Activated CD8-positive, alpha-beta memory T cell treated with anti-CD3 and anti-CD28 coated beads, Interleukin-2, amount 50 U/mL, for 24 hours (primary cell): ENCODE results near the gene CENPT.
"Not testable (repeated sequence)": the region's sequence is repeated elsewhere in the genome, so short reads cannot be mapped to it uniquely, and the experiment has no call there.

Experiments used
- DNase-seq: peaks from one replicate; pipeline ENCODE4 v3.0.0-alpha.2; 2020; ENCODE audit errors: extremely low read depth

CENPT gene

DNA sequence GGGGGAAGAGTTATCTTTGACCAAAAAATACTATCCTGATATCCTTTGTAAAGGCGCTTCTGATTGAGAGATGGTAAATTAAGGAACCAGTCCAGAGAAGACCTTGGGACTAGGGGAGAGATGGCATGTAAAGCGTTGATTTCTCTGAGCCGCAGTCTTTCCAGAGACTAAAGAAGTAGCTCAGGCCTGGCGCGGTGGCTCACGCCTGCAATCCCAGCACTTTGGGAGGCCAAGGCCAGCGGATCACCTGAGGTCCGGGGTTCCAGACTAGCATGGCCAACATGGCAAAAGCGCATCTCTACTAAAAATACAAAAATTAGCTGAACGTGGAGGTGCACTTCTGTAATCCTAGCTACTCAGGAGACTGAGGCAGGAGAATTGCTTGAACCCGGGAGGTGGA is 625 bp upstream of the CENPT start:
- no peak for DNase-seq

DNA sequence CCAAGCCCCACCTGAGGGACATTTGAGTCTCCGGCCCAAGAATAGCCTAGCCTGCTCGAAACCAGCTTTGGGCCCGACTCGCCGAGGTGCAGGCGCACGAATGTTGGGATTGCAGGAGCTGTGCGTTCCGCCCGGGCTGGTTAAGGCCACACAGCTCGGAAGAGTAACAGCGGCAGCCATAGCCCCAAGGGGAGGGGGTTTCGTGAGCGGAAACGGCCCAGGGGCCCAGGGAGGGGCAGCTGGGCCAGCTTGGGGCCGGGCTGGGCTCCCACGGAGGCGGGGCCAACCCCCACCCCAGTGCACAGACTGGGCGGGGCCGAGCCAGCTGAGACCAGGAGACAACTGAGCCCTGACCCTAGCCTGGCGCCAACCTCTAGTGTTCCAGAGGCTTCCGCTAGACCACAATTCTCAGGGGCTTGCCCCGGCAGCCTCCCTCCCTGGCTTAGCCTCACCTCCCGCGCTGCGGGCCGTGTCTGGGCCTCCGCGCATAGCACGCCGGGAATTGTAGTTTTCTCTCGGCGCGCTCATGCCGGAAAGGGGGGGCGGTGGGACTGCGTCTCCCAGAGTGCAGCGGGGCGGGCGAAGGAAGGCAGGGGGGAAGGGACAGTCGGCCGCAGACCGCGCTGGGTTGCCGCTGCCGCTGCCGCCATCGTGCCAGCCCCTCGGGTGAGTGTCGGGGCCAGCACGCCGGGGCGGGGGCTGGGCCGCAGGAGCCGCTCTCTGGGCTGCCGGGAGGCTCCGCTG is 1.0 kb downstream of the CENPT start, which contains the start of gene NUTF2:
Gene NUTF2 (plus strand): TSS at position 614 of the 744 bp plus-strand sequence. CDS start 18,198 bp downstream, outside the sequence.
- DNase-seq = peak; percentile 87

DNA sequence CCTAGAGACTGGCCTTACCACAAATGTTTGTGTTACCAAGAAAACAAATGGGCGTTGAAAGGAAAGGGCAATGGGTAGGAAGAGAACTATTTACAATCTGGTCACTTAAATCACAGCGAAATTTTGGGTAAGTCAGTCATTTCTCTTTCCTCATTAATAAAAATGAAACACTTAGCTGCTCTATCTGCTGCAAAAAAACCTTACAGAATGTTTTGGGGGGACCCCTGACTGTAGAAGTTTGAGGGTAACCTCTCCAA is 1.5 kb downstream of the CENPT start:
- DNase-seq = no peak

DNA sequence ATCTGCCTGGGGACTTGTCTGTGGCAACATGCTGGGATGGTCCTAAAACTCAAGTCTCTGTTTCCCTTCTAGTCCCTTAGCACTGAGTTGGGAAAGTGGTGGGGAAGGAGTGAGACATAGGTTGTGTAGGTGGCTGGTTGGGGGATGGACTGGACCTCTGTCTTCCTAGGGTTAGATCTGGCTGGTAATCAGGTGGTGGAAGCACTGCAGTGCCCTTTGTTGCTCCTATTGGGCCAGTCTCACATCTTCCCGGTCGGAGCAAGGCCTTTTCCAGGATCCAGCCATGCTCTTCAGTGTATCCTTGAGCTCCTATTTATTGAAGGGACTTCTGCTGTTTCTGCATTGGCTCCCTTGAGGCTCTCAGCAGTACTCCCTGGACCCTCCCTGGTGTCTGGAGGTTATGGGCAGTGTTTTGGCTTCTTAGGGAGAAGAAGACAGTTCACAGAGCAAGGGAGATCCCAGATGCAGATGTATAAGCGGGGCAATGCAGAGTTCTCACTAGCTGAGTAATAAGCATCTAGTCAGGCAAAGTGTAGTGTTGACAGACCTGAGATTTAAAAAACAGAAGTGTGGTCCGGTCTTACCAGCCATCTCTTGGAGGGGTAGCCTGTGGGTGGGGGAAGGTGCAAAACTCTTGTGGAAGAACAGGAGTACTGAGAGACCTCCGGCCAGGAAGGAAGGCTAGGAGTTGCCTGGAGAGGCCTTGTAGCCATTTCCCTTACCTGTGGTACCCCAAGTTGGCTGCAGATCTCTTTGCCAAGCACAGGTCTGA is 2.0 kb downstream of the CENPT start:
- DNase-seq = no peak

DNA sequence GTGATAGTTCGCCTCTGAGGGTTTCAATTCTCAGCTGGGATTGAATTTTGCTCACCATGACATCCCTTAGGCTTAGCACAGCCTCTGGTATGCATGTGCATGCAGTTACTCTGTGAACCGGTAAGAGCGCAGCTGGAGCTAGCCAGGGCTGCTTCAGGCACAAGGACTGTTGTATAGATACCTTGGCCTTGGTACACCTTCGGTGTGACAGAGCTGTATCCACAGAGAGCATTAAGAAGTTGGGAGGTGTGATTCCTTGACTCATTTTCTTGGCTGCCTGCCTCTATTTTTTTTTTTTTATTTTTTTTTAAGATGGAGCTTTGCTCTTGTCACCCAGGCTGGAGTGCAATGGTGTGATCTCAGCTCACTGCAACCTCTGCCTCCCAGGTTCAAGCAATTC is 3.0 kb downstream of the CENPT start:
- no peak for DNase-seq

DNA sequence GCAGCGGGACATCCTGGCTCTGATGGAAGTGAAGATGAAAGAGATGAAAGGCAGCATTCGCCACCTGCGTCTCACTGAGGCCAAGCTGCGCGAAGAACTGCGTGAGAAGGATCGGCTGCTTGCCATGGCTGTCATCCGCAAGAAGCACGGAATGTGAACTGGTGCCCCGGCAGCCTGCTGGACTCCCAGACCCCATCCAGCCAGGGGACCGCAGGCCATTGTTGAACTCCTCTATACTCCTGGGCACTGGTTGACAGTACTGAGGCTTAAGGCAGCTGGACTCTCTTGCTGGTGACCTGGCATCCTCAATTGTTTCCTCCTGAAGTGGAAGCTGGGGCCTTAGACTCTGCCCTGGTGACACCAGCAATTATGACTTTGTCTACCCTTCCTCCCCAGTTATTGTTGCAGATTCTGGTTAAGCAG is 4.1 kb downstream of the CENPT start:
- DNase-seq = no peak

DNA sequence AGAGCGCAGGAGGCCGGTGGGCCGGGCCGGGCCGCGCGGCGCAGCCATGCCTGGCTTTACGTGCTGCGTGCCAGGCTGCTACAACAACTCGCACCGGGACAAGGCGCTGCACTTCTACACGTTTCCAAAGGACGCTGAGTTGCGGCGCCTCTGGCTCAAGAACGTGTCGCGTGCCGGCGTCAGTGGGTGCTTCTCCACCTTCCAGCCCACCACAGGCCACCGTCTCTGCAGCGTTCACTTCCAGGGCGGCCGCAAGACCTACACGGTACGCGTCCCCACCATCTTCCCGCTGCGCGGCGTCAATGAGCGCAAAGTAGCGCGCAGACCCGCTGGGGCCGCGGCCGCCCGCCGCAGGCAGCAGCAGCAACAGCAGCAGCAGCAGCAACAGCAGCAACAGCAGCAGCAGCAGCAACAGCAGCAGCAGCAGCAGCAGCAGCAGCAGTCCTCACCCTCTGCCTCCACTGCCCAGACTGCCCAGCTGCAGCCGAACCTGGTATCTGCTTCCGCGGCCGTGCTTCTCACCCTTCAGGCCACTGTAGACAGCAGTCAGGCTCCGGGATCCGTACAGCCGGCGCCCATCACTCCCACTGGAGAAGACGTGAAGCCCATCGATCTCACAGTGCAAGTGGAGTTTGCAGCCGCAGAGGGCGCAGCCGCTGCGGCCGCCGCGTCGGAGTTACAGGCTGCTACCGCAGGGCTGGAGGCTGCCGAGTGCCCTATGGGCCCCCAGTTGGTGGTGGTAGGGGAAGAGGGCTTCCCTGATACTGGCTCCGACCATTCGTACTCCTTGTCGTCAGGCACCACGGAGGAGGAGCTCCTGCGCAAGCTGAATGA is 4.8 kb downstream of the CENPT start:
- DNase-seq = no peak

DNA sequence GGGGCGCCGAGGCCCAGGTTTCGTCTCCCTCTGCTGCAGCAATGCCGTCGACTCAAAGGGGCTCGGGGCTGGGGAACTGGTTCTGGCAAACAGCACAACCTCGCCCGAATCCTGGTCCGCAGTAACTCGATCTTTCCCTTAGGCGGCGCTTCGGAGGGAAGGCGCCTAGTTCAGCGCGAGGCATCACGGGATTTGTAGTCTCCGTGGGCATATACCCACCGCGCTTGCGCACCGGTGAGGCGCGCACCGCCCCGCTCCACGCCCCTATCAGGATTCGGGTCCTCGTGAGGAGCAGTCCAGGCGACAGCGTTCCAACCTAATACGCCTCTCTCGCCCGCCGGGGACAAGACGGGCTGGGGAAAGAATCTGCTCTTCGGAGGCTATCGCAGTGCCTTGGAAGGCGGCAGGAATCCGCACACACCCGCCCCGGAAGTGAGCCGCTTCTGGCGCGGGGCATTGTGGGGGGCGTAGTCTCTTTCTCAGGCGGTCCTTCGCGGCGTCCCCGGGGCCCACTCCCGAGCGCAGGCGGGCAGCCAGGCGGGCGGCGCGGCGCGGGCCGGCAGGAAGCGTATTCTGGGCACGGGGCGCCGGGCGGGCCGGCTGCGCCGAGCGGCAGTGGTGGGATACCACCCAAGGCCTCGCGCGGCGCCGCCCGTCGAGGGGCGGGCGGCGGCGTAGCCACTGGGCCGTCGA is 5.5 kb downstream of the CENPT start, which contains the start of gene THAP11:
Gene THAP11 (plus strand): TSS at position 505 of the 693 bp plus-strand sequence. CDS start 235 bp downstream, outside the sequence.
- peak; percentile 92 for DNase-seq

DNA sequence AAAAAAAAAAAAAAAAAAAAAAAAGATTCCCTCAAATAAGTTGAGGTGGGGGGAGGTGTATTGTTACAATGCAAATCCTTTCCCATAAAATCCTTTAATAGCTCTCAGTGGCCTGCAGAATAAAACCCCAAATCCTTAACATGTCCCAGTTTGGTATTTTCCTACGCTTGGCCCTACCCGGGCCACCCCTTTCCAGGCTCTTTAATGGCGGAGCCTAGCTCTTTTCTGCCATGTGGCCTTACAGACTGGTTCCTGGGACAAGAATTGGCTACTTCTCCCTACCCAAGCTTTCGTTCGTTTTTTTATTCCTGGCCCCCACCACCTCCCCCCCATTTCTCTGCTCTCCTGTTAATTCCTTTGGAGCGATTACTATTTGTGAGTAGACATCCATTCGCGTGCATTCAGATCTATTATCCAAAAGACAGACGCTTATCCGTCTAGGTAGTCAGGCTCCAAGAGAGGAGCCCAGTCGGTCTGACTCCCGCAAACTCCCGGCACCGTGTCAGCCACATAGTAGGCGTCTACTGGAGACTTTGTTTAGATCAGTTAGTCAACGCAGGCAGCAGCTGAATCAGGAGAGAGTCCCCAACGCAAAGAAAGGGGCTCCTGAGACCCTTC is 6.2 kb downstream of the CENPT start:
- DNase-seq = no peak

DNA sequence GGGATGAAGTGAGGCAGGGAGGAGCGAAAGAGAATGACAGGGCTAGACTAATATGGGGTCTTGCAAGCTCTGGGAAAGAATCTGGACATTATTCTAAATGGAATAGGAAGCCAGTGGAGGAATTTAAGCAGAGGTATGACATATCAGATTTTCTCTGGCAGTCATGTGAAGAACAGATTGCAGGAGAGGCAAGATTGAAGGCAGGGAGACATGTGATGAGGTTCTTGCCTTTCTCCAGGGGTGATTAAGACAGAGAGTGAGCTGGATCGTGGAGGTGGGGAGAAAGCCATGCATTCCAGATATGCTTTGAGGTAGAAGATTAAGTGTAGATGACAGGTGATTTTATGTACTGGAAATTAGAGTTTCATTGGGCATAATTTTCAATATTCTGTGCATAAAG is 9.7 kb downstream of the CENPT start:
- no peak for DNase-seq

DNA sequence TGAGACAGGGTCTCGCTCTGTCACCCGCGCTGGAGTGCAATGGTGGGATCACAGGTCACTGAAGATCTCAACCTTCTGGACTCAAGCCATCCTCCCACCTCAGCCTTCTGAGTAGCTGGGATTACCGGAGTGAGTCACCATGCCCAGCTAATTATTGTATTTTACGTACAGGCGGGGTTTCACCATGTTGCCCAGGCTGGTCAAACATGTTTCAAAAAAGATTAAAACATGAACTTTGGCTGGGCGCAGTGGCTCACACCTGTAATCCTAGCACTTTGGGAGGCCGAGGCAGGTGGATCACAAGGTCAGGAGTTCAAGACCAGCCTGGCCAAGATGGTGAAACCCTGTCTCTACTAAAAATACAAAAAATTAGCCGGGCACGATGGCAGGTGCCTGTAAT is 10.3 kb downstream of the CENPT start:
- not testable (repeated sequence) for DNase-seq

DNA sequence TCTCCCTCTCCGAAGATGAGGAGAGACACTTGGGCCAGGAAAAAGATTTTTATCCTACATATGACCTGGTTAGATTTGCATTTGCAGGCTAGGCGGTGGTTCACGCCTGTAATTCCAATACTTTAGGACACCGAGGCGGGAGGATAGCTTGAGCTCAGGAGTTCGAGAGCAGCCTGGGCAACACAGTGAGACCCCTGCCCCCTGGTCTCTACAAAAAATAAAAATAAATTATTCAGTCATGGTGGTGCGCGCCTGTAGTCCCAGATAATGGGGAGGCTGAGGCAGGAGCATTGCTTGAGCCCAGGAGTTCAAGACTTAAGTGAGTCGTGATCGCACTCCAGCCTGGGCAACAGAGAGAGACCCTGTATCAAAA is 13.3 kb downstream of the CENPT start:
- DNase-seq = no peak

DNA sequence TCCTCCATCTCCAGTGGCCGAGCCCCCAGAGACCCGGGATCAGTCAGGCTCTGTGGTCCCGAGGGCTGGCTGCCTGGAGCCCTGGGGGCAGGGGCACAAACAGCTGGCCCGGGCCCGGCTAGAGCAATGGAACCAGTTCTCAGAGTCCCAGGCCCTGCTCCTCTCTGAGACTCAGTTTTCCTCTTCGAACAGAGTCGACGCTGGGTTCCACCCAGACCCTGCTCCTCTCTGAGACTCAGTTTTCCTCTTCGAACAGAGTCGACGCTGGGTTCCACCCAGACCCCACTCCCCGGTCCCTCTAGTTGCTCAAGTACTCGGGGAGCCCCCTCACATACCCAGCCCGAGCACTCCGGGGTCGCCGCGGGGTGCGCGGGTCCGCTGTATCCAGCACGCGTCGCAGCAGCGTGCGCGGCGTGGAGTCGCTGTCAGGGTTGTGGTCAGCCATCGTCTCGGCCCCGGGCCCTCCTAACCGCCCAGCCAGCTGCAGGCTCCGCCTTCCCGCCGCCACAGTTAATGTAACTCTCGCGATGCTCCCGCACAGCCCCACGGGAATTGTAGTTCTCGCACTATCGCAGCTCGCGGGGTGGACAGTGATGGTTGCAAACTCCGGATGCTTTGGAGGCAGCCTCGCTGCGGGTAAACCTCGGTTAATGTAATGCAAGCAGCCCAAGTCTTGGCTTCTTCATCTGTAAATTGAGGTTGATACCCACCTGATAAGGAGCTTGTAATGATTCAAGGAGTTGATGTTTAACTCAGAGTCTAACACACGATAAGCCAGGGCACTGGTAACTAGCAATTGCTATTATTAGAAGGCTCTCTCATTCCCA is 13.9 kb downstream of the CENPT start:
- peak; percentile 81 for DNase-seq

DNA sequence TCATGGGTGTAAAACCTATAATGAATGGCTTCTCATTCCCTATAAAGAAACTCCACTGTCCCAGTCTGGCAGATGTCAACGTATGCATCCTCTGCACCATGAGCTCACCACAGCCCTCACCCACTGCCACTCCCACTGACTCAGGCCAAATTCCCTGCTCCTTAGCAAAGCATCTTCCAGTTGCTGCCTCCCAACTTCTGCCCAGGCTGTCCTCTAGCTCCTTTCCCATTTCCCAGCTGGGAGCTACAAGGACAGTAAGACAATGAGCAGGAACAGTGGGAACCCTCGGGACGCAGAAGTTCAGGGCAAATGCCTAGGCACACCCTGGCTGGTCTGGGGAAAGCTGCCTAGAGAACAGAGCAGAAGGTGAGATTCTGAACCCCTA is 14.5 kb downstream of the CENPT start:
- no peak for DNase-seq

DNA sequence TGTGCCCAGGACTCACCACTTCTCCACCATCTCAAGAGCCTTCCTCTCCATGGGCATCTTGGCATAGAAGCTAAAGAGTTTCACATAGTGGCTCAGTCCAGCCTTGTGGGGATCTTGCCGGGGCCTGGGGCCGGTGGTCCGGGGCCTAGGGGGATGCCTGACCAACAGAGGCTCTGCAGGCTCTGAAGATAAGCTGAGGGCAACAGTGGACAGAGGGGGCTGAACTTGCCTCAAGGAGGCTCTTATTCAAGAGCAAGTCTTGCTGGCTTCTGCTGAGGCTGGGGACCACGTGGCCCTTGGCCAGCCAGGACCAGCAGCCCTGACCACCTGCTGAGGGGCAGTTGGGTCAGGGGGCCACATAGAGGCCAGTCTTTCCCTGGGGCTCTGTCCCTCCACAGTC is 18.8 kb downstream of the CENPT start:
- DNase-seq = no peak

DNA sequence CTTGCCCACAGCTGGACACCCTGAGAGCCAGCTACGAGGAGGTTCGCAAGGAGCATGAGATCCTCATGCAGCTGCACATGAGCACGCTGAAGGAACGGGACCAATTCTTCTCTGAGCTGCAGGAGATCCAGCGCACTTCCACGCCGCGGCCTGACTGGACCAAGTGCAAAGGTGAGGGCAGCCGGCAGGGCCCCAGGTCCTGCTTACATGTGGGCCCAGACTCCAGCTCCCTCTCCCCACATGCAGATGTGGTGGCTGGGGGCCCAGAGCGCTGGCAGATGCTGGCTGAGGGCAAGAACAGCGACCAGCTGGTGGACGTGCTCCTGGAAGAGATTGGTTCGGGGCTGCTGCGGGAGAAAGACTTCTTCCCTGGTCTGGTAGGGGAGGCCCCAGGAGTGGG is 21.6 kb downstream of the CENPT start:
- no peak for DNase-seq

DNA sequence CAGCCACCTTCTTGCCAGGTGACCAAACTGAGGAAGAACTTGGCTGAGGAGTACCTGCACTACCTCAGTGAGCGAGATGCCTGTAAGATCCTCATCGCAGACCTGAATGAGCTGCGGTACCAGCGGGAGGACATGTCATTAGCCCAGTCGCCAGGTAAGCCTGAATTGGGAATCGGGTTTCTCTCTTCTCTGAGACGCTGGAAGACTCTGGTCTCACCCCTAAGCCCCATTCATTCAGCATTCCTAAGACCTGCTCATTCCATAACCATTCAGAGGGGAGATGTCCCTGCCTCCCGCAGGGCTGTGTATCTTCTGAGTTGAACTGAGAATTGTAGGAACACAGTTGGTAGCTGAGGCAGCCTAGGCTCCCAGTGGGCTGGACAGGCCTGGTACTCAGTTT is 22.4 kb downstream of the CENPT start:
- no peak for DNase-seq

DNA sequence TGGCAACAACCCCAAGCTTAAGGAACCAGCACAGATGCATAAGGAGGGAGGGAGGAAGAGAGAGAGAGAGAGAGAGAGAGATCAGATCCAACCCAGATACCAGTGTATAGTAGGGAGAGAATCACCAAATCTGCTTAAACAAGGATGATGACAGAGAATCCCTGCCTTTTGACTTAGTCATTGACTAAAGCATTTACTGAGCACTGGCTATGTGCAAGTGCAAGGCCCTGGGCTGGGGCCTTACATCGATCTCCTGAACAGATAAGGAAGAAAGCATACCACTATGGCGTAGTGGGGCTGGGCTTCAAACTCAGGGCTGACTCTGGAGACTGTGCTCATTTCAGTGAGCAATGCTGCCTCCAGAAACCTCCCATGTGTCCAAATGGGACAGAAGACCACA is 25.0 kb downstream of the CENPT start:
- DNase-seq = no peak

DNA sequence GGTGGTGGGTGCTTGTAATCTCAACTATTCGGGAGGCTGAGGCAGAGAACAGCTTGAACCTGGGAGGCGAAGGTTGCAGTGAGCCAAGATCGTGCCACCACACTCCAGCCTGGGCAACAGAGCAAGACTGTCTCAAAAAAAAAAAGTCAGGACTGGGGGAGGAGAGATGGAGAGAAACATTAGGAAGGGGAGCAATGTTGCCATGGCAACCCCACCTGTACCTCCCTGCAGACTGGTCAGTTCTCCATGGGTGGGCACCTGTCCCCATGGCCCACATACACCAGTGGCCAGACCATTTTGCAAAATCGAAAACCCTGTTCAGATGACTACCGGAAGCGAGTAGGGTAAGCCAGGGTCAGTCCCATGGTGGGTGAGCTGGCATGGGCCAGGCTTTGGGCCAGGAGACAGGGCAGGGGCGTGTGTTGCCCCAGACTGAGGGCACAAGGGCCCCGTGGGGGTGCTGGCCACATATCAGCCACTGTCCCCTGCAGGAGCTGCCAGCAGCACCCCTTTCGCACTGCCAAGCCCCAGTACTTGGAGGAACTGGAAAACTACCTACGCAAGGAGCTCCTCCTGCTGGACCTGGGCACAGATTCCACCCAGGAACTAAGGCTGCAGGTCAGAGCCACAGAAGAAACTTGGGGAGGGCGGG is 26.8 kb downstream of the CENPT start:
- no peak for DNase-seq

DNA sequence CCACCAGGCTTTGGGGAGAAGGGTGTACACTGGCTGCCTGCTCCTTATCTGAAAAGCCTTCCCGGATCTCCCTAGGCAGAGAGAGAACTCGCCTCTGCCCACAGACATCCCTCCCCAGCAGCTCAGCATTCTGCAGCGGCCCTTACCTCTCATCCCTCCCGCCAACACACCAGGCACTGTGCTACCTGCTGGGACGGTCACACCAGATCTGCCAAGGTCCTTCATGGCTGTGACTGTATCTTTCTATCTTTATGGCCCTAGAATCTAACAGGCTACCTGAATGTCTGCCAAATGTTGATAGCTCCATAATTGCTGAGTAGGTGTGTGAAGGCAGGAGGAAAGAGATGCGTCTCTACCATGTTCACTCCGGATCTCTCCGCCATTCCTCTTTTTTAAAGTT is 32.9 kb downstream of the CENPT start:
- DNase-seq = no peak
